Stimulated activated CD8-positive, alpha-beta memory T cell treated with anti-CD3 and anti-CD28 coated beads, Interleukin-15, amount 100 ng/mL, for 4 hours (primary cell): ENCODE data around the gene ANKRD50.
A peak's percentile ranks its signal among the peaks of the same experiment; 100 is the strongest.

ENCODE experiments used
- DNase-seq, 2 donors: peaks; one replicate each; pipeline ENCODE4 v3.0.0-alpha.2; 2020; ENCODE audit warnings: low read depth in 2 of 2

ANKRD50 gene, protein sequence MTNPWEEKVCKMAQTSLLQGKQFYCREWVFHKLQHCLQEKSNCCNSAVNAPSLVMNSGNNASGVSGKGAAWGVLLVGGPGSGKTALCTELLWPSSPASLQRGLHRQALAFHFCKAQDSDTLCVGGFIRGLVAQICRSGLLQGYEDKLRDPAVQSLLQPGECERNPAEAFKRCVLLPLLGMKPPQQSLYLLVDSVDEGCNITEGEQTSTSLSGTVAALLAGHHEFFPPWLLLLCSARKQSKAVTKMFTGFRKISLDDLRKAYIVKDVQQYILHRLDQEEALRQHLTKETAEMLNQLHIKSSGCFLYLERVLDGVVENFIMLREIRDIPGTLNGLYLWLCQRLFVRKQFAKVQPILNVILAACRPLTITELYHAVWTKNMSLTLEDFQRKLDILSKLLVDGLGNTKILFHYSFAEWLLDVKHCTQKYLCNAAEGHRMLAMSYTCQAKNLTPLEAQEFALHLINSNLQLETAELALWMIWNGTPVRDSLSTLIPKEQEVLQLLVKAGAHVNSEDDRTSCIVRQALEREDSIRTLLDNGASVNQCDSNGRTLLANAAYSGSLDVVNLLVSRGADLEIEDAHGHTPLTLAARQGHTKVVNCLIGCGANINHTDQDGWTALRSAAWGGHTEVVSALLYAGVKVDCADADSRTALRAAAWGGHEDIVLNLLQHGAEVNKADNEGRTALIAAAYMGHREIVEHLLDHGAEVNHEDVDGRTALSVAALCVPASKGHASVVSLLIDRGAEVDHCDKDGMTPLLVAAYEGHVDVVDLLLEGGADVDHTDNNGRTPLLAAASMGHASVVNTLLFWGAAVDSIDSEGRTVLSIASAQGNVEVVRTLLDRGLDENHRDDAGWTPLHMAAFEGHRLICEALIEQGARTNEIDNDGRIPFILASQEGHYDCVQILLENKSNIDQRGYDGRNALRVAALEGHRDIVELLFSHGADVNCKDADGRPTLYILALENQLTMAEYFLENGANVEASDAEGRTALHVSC (N-terminal part only)

DNA sequence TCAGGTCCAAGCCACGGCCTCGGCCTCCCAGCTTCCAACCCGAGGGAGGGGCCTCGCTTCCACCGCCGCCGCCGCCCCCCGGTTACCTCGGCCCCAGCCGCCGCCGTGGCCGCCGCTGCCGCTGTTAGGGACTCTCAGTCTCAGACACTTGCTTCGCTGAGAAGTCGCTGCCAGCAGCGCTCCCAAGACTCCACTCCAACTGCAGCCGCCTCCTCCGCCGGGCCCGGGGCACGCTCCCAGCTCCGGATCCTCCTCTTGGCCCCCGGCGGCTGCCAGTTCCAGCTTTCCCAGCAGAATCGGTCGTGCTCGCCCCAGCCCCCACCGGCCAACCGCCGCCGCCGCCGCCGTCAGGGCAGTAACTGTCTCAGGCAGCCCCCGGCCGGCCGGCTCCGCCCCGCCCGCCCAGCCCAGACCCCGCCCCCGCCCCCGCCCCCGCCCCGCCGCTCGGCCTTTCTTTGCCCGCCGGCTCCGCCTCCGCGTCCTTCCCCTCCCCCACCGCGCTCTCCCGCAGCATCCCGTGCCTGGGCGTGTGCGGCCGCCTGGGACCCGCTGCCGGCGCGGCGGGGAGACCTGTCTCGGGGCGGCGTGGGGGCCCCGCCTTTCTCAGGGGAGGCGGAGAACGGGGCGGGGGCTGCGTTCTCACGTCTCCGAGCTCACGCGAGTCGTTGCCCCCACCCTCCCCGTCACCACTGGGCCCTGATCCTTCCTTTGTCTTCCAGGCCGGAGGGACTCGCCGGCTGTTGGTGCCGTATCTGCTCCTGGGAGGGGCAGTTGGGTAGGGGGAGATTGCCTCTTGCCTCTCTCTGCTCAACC is at the start of gene ANKRD50:
Gene ANKRD50 (minus strand): TSS at position 361 of the 813 bp plus-strand sequence. CDS start 2,221 bp downstream, outside the sequence.
- DNase-seq: peak in 1 of 2 donors; percentile 31

DNA sequence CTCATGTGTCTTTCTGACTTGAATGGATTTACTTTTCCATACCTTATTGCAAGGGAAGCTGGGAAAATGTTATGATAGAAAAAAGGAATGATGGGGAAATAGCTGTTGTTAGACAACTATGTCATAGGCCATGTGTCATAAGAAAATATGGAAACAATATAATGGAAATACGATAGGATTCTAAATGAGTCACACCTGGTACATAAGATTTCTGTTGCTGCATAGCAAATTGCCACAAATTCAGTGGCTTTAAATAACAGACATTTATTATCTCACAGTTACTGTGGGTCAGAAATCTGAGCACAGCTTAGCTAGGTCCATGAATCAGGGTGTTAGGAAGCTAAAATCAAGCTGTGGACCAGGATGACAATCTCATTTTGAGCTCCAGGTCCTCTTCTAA is 44.6 kb upstream of the ANKRD50 start:
- DNase-seq: no peak

GRCh38 chr4:124754681-124755080 is 42.1 kb upstream of the ANKRD50 start:
- no peak for DNase-seq

DNA sequence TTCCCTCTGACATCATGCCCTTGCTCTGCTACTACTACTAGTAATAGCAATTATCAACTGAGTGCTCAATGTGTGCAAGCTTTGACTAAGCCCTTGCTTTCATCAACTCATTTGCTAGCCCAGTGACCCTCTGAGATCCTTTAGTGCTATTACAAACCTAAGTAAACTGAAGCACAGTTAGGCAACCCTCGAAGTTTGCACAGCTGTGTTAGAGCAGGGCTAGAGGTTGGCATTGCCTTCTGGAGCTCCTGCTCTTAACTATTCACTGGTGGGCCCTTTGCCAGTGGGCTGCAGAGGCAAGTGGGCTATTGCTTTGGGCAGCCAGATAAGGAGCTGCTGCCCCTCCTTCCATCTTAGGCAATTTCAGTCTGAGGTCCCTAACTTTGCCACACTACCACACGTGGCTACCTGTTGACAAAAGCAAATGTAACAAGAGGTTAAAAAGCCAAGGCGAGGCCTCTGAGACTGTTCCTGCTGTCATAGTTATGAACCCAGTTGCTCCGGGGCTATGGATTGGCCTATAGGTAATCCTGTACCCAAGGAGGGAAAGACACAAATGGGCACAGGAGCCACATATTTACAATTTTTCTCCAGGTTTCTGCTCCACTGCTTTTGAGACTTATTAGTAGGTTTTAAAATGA is 41.5 kb upstream of the ANKRD50 start:
- DNase-seq: no peak

DNA sequence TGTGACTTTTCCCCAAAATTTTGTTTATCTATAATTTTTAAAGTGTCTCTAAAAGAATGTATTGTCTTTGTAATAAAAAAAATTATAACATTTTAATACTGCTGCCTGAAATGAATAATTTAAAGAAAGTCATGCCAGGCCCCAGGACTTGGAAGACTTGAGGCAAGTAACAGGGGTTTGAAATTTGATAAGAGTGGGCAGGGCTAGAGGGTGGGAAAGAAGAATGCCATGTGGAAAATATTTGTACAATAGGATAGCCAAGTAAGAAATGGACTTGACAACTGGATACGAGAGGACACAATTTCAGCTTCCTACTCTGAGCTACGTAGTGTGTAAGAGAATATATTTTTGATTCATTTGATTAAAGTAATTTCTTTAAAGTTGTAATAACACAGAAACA is 36.9 kb upstream of the ANKRD50 start:
- no peak for DNase-seq

DNA sequence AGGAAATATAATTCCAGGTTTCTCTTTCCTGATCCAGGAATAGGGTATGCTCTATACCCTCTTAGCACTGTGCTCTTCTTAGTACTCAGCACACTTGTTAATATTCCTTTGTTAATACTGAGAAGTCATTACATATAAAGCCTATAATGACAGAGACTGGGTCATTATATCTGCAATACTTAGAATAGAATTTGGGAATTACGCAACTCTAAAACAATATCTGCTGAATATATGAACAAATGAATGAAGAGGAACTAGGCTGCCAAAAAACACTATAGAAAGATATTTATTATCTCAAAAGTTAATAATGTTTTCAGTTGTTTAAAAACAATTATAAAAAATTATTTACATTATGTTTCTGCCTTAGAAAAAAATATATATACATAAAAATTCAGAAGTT is 36.4 kb upstream of the ANKRD50 start:
- DNase-seq: no peak

DNA sequence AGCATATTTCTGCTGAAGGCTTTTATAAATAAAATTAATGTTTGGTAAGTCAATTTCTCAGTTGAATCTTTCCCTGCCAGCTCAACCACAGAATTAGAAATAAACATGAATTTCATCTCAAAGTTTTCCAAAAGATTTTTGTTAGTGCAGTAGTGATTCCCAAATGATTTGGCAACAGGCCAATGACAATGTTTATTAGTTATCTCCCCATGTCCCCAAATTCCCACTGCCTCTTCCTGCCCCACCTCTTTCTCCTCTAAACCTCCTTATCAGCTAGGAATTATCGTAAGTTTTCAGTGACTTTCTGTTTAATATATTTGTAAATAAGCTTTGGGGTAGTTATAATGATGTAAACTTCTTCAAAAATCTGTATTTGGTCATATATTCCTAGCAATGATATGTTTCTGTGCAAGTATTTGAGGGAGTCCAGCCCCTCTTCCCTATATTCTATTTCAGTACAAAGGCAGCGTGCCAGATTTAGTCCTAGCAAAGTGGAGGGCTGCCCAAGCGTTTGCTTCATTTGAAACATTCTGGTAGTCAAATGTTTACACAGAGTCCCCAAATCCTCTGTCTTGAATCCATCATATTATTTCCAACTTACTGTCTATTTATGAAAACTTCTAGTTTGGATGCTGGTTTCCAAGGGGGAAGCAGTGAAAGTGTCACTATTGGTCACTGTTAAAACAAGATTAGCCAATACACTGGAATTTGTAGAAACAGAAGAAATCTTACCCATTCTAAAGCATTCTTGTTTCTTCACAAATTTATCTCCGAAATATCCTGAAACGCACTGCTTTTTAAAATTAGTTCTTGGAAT is 33.7 kb upstream of the ANKRD50 start:
- no peak for DNase-seq

- no peak for DNase-seq
Observed at GRCh38 chr4:124743711-124744110, 31.2 kb upstream of the ANKRD50 start.

DNA sequence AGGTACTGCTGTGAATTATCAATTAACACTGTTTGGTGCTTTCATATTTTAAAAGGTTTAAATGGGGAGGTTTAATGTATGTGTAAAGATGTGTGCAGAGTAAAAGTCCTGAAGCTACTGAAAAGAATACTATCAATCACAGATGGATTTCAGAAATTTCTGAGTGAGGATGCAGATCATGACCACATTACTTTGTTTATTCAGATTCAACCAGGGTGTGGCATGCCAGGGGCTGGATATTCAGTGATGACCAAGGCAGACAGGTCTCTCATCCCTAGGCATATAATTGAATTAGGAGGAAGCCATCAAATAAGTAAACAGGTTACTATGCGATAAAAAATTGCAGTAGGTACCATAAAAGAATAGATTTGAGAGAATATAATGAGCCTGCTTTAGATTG is 28.0 kb upstream of the ANKRD50 start:
- no peak for DNase-seq

- no peak for DNase-seq
Observed at GRCh38 chr4:124738994-124739393, 26.5 kb upstream of the ANKRD50 start.

DNA sequence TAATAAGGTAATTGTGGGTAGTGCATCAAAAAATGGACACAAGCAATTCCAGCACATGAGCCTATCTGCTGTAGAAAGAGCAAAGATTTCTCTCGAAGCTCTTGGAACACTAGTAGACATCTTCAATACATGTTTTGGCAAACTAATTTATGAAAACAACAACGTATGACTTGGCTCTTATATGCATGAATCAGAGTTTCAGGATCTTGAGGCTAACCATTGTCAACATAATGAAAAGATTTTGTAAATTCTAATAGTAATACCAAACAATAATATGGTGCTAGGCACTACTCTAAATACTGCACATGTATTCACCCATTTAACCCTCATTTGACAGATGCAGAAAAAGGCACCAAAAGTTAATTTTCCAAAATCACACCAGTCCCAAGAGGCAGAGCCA is 25.1 kb upstream of the ANKRD50 start:
- DNase-seq: no peak

DNA sequence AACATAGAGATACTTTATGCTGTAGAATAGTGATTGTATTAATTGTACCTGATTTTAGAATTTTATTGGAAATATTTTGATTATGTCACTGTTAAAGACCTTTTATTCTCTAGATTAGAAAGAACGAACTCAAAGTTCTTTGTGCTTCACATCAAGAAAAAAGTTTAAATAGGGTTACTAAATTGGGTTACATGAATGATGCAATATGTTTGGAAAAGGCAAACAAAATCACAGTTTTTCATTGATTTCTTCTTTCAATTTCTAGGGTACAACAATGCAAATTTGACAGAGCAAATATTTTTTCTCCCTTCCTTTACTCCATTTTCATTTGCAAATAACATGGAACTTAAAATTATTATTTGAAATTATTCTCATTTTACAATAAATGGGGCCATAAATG is 24.0 kb upstream of the ANKRD50 start:
- DNase-seq: no peak

GRCh38 chr4:124727331-124727890 is 14.9 kb upstream of the ANKRD50 start:
- no peak for DNase-seq

DNA sequence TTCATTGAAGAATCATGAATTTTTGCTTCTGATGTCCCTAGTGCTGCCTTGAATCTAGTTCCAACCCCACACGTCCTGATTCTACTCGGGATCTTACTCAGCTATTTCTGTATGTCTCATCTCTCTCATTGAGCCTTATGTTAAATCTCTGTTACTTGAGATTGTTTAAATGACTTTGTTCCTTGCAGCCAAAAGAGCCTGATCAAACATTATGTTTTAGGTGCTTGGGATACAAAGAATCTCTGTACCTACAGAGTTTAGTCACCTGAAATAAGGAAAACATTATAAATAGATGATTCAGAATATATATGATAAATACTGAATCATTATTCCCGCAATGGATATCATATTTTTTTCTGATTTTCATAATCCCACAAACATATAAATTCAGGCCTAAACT is 13.7 kb upstream of the ANKRD50 start:
- no peak for DNase-seq

DNA sequence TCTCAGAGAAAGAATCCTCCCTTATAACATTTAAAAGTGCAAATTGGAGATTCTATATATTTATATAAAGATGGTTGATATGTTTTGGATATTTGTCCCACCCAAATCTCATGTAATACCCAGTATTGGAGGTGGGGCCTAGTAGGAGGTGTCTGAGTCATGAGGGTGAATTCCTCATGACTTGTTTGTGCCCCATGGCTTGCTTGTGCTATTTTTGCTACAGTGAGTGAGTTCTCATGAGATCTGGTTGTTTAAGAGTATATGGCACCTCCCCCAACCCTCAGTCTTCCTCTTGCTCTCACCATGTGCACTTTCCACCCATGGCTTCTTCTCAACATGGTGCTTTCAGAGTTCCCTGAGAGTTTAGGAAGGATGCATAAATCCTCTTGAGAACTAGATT is 9.5 kb upstream of the ANKRD50 start:
- DNase-seq: no peak

GRCh38 chr4:124717101-124717500 is 4.6 kb upstream of the ANKRD50 start:
- DNase-seq: no peak

DNA sequence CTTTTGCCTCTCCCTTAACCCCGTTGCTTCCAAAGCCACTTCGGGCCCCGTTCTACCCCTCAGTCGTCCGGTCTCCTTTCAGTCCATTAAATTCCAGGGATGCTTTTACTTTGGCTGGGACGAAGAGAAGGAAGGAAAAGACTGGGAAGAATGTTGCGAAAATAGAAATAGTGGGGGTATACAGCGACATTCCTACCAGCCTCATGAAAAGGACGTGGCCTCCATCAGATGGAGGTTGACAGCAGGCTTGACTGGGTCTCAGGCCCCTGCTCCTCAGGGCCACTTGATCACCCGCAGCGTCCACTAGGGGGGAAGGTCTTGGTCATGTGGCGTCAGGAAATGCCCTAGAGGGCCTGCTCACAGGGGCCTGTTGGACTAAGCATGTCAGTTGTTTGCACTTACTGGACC is 657 bp upstream of the ANKRD50 start:
- DNase-seq: no peak

- DNase-seq: no peak
Observed at GRCh38 chr4:124711471-124712371, 811 bp downstream of the ANKRD50 start.

GRCh38 chr4:124710911-124711310 is 1.6 kb downstream of the ANKRD50 start:
- DNase-seq: no peak
